IgD-negative memory B cell (primary cell): ENCODE measurements around the gene COL25A1. TPM values are rescaled to one million over a fixed set of nuclear protein-coding genes. Genes with fewer than 3 reads are reported as not detected.

Experiments
- H3K27ac Mint-ChIP-seq, 3 donors: one replicate each; pipeline ENCODE4 v1.8.0; 2020 to 2022; ENCODE audit warnings: mild to moderate bottlenecking in 3 of 3, mixed read lengths in 3 of 3, moderate library complexity in 1 of 3
- H3K27me3 Mint-ChIP-seq: one replicate; pipeline ENCODE4 v1.8.0; 2021; ENCODE audit warnings: mixed read lengths
- H3K36me3 Mint-ChIP-seq: one replicate; pipeline ENCODE4 v1.8.0; 2020; ENCODE audit warnings: mild to moderate bottlenecking, mixed read lengths
- H3K4me1 Mint-ChIP-seq, 3 donors: one replicate each; pipeline ENCODE4 v1.8.0; 2020 to 2022; ENCODE audit warnings: mixed read lengths in 3 of 3, mild to moderate bottlenecking in 1 of 3
- H3K4me3 Mint-ChIP-seq, 4 donors: one replicate each; pipeline ENCODE4 v1.8.0; 2020 to 2022; ENCODE audit warnings: mild to moderate bottlenecking in 4 of 4, mixed read lengths in 4 of 4, moderate library complexity in 3 of 4
- H3K9me3 Mint-ChIP-seq, 3 donors: one replicate each; pipeline ENCODE4 v1.8.0; 2020 to 2021; ENCODE audit warnings: mixed read lengths in 3 of 3, mild to moderate bottlenecking in 1 of 3
- polyA plus RNA-seq: library from polyadenylated mRNA; unstranded; fragments of 300-500 nt; fragmentation: Illumina TruSeq; gene quantifications from one replicate; pipeline ENCODE4 v1.2.3, GENCODE V29; 2021

The COL25A1 gene
- polyA plus RNA-seq, 1 donor from 2014 or later, result not detected

GRCh38 chr4:108965472-108966076, 336.9 kb downstream of the COL25A1 start:
- H3K4me1 Mint-ChIP-seq, result no peaks in the 10 kb centered on the region
- H3K36me3 Mint-ChIP-seq, result no peaks in the 10 kb centered on the region
- no peak overlapping the region for H3K4me3 Mint-ChIP-seq
- peaks cover 0 to 5% (median 0%) of the 10 kb centered on the region in 3 donors for H3K9me3 Mint-ChIP-seq
- no peaks in the 10 kb centered on the region for H3K27me3 Mint-ChIP-seq
- no peak overlapping the region for H3K27ac Mint-ChIP-seq

GRCh38 chr4:108965016-108965415, 337.4 kb downstream of the COL25A1 start:
- Mint-ChIP-seq H3K9me3 (peaks cover 0 to 5% (median 0%) of the 10 kb centered on the region in 3 donors), H3K27ac (no peak overlapping the region), H3K27me3 (no peaks in the 10 kb centered on the region), H3K4me3 (no peak overlapping the region), H3K4me1 (no peaks in the 10 kb centered on the region), H3K36me3 (no peaks in the 10 kb centered on the region)

GRCh38 chr4:108963910-108964309, 338.5 kb downstream of the COL25A1 start:
- Mint-ChIP-seq H3K9me3 (peaks cover 0 to 5% (median 0%) of the 10 kb centered on the region in 3 donors), H3K36me3 (no peaks in the 10 kb centered on the region), H3K4me1 (no peaks in the 10 kb centered on the region), H3K4me3 (no peak overlapping the region), H3K27me3 (no peaks in the 10 kb centered on the region), H3K27ac (no peak overlapping the region)

- no peaks in the 10 kb centered on the region for H3K36me3 Mint-ChIP-seq
- H3K9me3 Mint-ChIP-seq, result no peaks in the 10 kb centered on the region
- H3K4me3 Mint-ChIP-seq, result no peak overlapping the region
- no peaks in the 10 kb centered on the region for H3K27me3 Mint-ChIP-seq
- H3K27ac Mint-ChIP-seq, result no peak overlapping the region
- no peaks in the 10 kb centered on the region for H3K4me1 Mint-ChIP-seq
These were observed 343.0 kb downstream of the COL25A1 start for GRCh38 chr4:108959491-108959890.

GRCh38 chr4:108954880-108955279, 347.6 kb downstream of the COL25A1 start:
- H3K36me3 Mint-ChIP-seq, result no peaks in the 10 kb centered on the region
- H3K4me3 Mint-ChIP-seq, result no peak overlapping the region
- H3K27me3 Mint-ChIP-seq, result peaks cover 2% of the 10 kb centered on the region
- no peak overlapping the region for H3K27ac Mint-ChIP-seq
- H3K4me1 Mint-ChIP-seq, result no peaks in the 10 kb centered on the region
- no peaks in the 10 kb centered on the region for H3K9me3 Mint-ChIP-seq

- Mint-ChIP-seq H3K4me1 (no peaks in the 10 kb centered on the region), H3K9me3 (no peaks in the 10 kb centered on the region), H3K27ac (no peak overlapping the region), H3K36me3 (no peaks in the 10 kb centered on the region), H3K4me3 (no peak overlapping the region), H3K27me3 (peaks cover 2% of the 10 kb centered on the region)
These were observed 348.5 kb downstream of the COL25A1 start for GRCh38 chr4:108953941-108954340.

GRCh38 chr4:108950158-108950915, 352.1 kb downstream of the COL25A1 start:
- Mint-ChIP-seq H3K36me3 (no peaks in the 10 kb centered on the region), H3K4me1 (no peaks in the 10 kb centered on the region), H3K4me3 (no peak overlapping the region), H3K9me3 (no peaks in the 10 kb centered on the region), H3K27me3 (peaks cover 2% of the 10 kb centered on the region), H3K27ac (no peak overlapping the region)

GRCh38 chr4:108947526-108947925, 354.9 kb downstream of the COL25A1 start:
- Mint-ChIP-seq H3K36me3 (no peaks in the 10 kb centered on the region), H3K27me3 (peaks cover 2% of the 10 kb centered on the region), H3K4me1 (no peaks in the 10 kb centered on the region), H3K4me3 (no peak overlapping the region), H3K27ac (no peak overlapping the region), H3K9me3 (no peaks in the 10 kb centered on the region)

GRCh38 chr4:108946237-108946636, 356.2 kb downstream of the COL25A1 start:
- Mint-ChIP-seq H3K27me3 (peaks cover 2% of the 10 kb centered on the region), H3K36me3 (no peaks in the 10 kb centered on the region), H3K4me1 (no peaks in the 10 kb centered on the region), H3K4me3 (no peak overlapping the region), H3K9me3 (no peaks in the 10 kb centered on the region), H3K27ac (no peak overlapping the region)

GRCh38 chr4:108943976-108944591, 358.4 kb downstream of the COL25A1 start:
- H3K9me3 Mint-ChIP-seq, result no peaks in the 10 kb centered on the region
- no peaks in the 10 kb centered on the region for H3K36me3 Mint-ChIP-seq
- H3K27me3 Mint-ChIP-seq, result no peaks in the 10 kb centered on the region
- no peak overlapping the region for H3K4me3 Mint-ChIP-seq
- H3K27ac Mint-ChIP-seq, result no peak overlapping the region
- no peaks in the 10 kb centered on the region for H3K4me1 Mint-ChIP-seq

GRCh38 chr4:108943371-108943770, 359.1 kb downstream of the COL25A1 start:
- Mint-ChIP-seq H3K4me1 (no peaks in the 10 kb centered on the region), H3K9me3 (no peaks in the 10 kb centered on the region), H3K36me3 (no peaks in the 10 kb centered on the region), H3K4me3 (no peak overlapping the region), H3K27ac (no peak overlapping the region), H3K27me3 (no peaks in the 10 kb centered on the region)

GRCh38 chr4:108941904-108942430, 360.5 kb downstream of the COL25A1 start:
- Mint-ChIP-seq H3K36me3 (no peaks in the 10 kb centered on the region), H3K4me1 (no peaks in the 10 kb centered on the region), H3K4me3 (no peak overlapping the region), H3K27me3 (no peaks in the 10 kb centered on the region), H3K9me3 (no peaks in the 10 kb centered on the region), H3K27ac (no peak overlapping the region)

GRCh38 chr4:108940634-108941033, 361.8 kb downstream of the COL25A1 start:
- H3K4me1 Mint-ChIP-seq, result no peaks in the 10 kb centered on the region
- no peaks in the 10 kb centered on the region for H3K27me3 Mint-ChIP-seq
- H3K27ac Mint-ChIP-seq, result no peak overlapping the region
- H3K4me3 Mint-ChIP-seq, result no peak overlapping the region
- no peaks in the 10 kb centered on the region for H3K36me3 Mint-ChIP-seq
- no peaks in the 10 kb centered on the region for H3K9me3 Mint-ChIP-seq

- Mint-ChIP-seq H3K27me3 (no peaks in the 10 kb centered on the region), H3K9me3 (no peaks in the 10 kb centered on the region), H3K4me3 (no peak overlapping the region), H3K36me3 (no peaks in the 10 kb centered on the region), H3K27ac (no peak overlapping the region), H3K4me1 (no peaks in the 10 kb centered on the region)
These were observed 362.3 kb downstream of the COL25A1 start for GRCh38 chr4:108940149-108940548.

- H3K4me1 Mint-ChIP-seq, result no peaks in the 10 kb centered on the region
- no peaks in the 10 kb centered on the region for H3K36me3 Mint-ChIP-seq
- H3K27me3 Mint-ChIP-seq, result no peaks in the 10 kb centered on the region
- no peak overlapping the region for H3K27ac Mint-ChIP-seq
- H3K4me3 Mint-ChIP-seq, result no peak overlapping the region
- H3K9me3 Mint-ChIP-seq, result no peaks in the 10 kb centered on the region
These were observed 365.4 kb downstream of the COL25A1 start for GRCh38 chr4:108937066-108937465.
